CD14-positive monocyte (primary cell): ENCODE results near the gene TMEM19. TPM values are rescaled to one million over a fixed set of nuclear protein-coding genes. Genes with fewer than 3 reads are reported as not detected.

Experiments
- DNase-seq, 3 donors: peaks; one replicate each; pipeline ENCODE4 v3.0.0-alpha.2; 2011 to 2022
- H2AFZ ChIP-seq: 2 replicates; pipeline ENCODE4 v1.6.0; 2012; ENCODE audit warnings: mild to moderate bottlenecking, low read depth, low read length, inconsistent platforms; ENCODE audit not compliant: insufficient read depth, poor library complexity, severe bottlenecking
- H3K27ac ChIP-seq, 2 donors: 1 replicate in 1 of 2; 2 replicates in 1 of 2; pipeline ENCODE4 v1.5.1; 2012 to 2013; ENCODE audit warnings: low read length in 2 of 2, control low read depth in 1 of 2, inconsistent platforms in 1 of 2, low read depth in 1 of 2, mild to moderate bottlenecking in 1 of 2
- H3K27me3 ChIP-seq, 2 donors: one replicate each; pipeline versions ENCODE4 v1.6.0 to v1.6.1; 2011 to 2013; ENCODE audit warnings: low read length in 2 of 2; ENCODE audit not compliant: control insufficient read depth in 2 of 2, insufficient read depth in 2 of 2
- H3K36me3 ChIP-seq, 2 donors: replicated peaks in 1 of 2; 1 replicate in 1 of 2; 2 replicates in 1 of 2; pipeline versions ENCODE4 v1.5.1 to v1.6.1; 2012 to 2013; ENCODE audit warnings: low read length in 2 of 2, control low read depth in 1 of 2, inconsistent platforms in 1 of 2, mild to moderate bottlenecking in 1 of 2; ENCODE audit not compliant: insufficient read depth in 2 of 2, control insufficient read depth in 1 of 2
- H3K4me1 ChIP-seq, 2 donors: 1 replicate in 1 of 2; 2 replicates in 1 of 2; pipeline versions ENCODE4 v1.5.1 to v1.6.1; 2012 to 2013; ENCODE audit warnings: low read length in 2 of 2, control low read depth in 1 of 2, inconsistent platforms in 1 of 2, mild to moderate bottlenecking in 1 of 2, moderate library complexity in 1 of 2; ENCODE audit not compliant: insufficient read depth in 2 of 2, control insufficient read depth in 1 of 2
- H3K4me2 ChIP-seq: replicated peaks from 2 replicates; pipeline ENCODE3; 2012; ENCODE audit warnings: low read length, moderate library complexity, mild to moderate bottlenecking; ENCODE audit not compliant: poor library complexity, severe bottlenecking; ENCODE audit errors: extremely low read depth
- H3K4me3 ChIP-seq, 3 experiments: fragments of 200-600 bp in 1 of 3; sonication (generic) in 1 of 3; replicated peaks in 1 of 3; 1 replicate in 2 of 3; 2 replicates in 1 of 3; pipeline ENCODE4 v1.5.1; 2011 to 2013; ENCODE audit warnings: low read length in 3 of 3, mild to moderate bottlenecking in 3 of 3, control low read depth in 2 of 3, low read depth in 2 of 3, inconsistent platforms in 1 of 3, moderate library complexity in 1 of 3
- H3K79me2 ChIP-seq: 2 replicates; pipeline ENCODE4 v1.6.0; 2012; ENCODE audit warnings: mild to moderate bottlenecking, control low read depth, inconsistent platforms, low read length, moderate library complexity; ENCODE audit not compliant: insufficient read depth
- H3K9ac ChIP-seq: 2 replicates; pipeline ENCODE4 v1.6.0; 2017; ENCODE audit warnings: low read length, mild to moderate bottlenecking; ENCODE audit not compliant: insufficient read depth, poor library complexity, severe bottlenecking
- H3K9me3 ChIP-seq, 2 donors: replicated peaks in 1 of 2; 1 replicate in 1 of 2; 2 replicates in 1 of 2; pipeline versions ENCODE4 v1.5.1 to v1.6.1; 2012 to 2013; ENCODE audit warnings: low read length in 2 of 2, control low read depth in 1 of 2; ENCODE audit not compliant: control insufficient read depth in 1 of 2, insufficient read depth in 1 of 2
- H4K20me1 ChIP-seq: 2 replicates; pipeline ENCODE4 v1.6.0; 2012; ENCODE audit warnings: mild to moderate bottlenecking, low read length, control low read depth, moderate library complexity; ENCODE audit not compliant: insufficient read depth
- H3K27ac Mint-ChIP-seq, 7 donors: one replicate each; pipeline ENCODE4 v1.8.0; 2020; ENCODE audit warnings: mild to moderate bottlenecking in 7 of 7, mixed read lengths in 7 of 7, moderate library complexity in 6 of 7, inconsistent platforms in 2 of 7
- H3K27me3 Mint-ChIP-seq, 3 donors: one replicate each; pipeline ENCODE4 v1.8.0; 2021 to 2022; ENCODE audit warnings: low read depth in 3 of 3, mild to moderate bottlenecking in 3 of 3, mixed read lengths in 3 of 3, moderate library complexity in 3 of 3, inconsistent platforms in 1 of 3
- H3K36me3 Mint-ChIP-seq, 2 donors: one replicate each; pipeline ENCODE4 v1.8.0; 2020; ENCODE audit warnings: mixed read lengths in 2 of 2, inconsistent platforms in 1 of 2, mild to moderate bottlenecking in 1 of 2
- H3K4me1 Mint-ChIP-seq: one replicate; pipeline ENCODE4 v1.8.0; 2020; ENCODE audit warnings: mild to moderate bottlenecking, mixed read lengths
- H3K4me3 Mint-ChIP-seq, 2 donors: one replicate each; pipeline ENCODE4 v1.8.0; 2020; ENCODE audit warnings: mild to moderate bottlenecking in 2 of 2, mixed read lengths in 2 of 2, moderate library complexity in 1 of 2
- H3K9me3 Mint-ChIP-seq, 7 donors: one replicate each; pipeline ENCODE4 v1.8.0; 2020 to 2022; ENCODE audit warnings: mixed read lengths in 7 of 7, mild to moderate bottlenecking in 6 of 7, moderate library complexity in 6 of 7, inconsistent platforms in 2 of 7
- WGBS: methylation state at CpG from one replicate; pipeline ENCODE4 v1.1.5; 2013; ENCODE audit warnings: missing lambda C conversion rate; ENCODE audit not compliant: insufficient coverage; 5-methylcytosine and 5-hydroxymethylcytosine counted together
- intact Hi-C, 2 donors: fragments of 100-400 bp; cut with micrococcal nuclease; formaldehyde crosslinking; loops; one replicate each; pipeline versions ENCODE4 v1.15.0 to v1.15.1; 2023
- polyA plus RNA-seq, 3 donors: library from polyadenylated mRNA; depleted of rRNA in 1 of 3; unstranded in 2 of 3; stranded (reverse) in 1 of 3; fragments of 300-500 nt in 2 of 3; fragments of >200 nt in 1 of 3; fragmentation: Illumina TruSeq in 2 of 3; gene quantifications; 1 replicate in 2 of 3; 2 replicates in 1 of 3; pipeline ENCODE4 v1.2.3, GENCODE V29; 2012 to 2021
- TF ChIP-seq, protein P1 (sequence below): fragments of 200-600 bp; IDR thresholded peaks from one replicate; pipeline ENCODE4 v1.8.0; 2022; ENCODE audit warnings: antibody characterized with exemption, mild to moderate bottlenecking

Gene TMEM19
- polyA plus RNA-seq, 3 donors, result 9.1 to 39.7 (median 25.4) TPM

DNA sequence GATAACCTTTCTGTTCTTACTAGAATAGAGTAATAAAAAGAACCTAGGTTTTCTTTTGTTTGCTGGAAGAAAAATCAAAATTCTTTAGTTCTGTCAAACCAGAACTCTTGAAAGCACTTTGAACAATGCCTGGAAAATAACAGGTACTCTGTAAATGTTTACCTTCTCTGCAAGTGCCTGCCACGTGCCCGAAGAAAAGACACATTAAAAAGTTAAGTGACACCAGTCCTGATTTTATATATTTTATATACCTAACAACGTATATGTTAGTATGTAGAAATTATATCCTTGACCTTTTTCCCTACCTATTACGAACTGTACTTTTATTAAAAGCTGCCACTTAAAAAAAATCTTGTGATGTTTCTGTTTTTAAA, 20.8 kb upstream of the TMEM19 start:
- Histone ChIP-seq H3K9me3 (no peaks in the 10 kb centered on the region), H3K27me3 (no peaks in the 10 kb centered on the region), H3K4me2 (peak overlapping the region; percentile 88), H4K20me1 (peaks cover 22% of the 10 kb centered on the region), H3K36me3 (peaks cover 4 to 5% of the 10 kb centered on the region in 2 donors), H3K27ac (peak overlapping the region in 1 of 2 donors; percentile 100), H3K79me2 (peaks cover 58% of the 10 kb centered on the region), H2AFZ (peak overlapping the region; percentile 78), H3K4me3 (peak overlapping the region; percentile 72 to 88 (median 84)), H3K4me1 (peaks cover 24 to 27% of the 10 kb centered on the region in 2 donors), H3K9ac (peak overlapping the region; percentile 100)
- H3K27ac Mint-ChIP-seq, result peak overlapping the region in 3 of 7 donors; percentile 100
- TF ChIP-seq, protein P1, sequence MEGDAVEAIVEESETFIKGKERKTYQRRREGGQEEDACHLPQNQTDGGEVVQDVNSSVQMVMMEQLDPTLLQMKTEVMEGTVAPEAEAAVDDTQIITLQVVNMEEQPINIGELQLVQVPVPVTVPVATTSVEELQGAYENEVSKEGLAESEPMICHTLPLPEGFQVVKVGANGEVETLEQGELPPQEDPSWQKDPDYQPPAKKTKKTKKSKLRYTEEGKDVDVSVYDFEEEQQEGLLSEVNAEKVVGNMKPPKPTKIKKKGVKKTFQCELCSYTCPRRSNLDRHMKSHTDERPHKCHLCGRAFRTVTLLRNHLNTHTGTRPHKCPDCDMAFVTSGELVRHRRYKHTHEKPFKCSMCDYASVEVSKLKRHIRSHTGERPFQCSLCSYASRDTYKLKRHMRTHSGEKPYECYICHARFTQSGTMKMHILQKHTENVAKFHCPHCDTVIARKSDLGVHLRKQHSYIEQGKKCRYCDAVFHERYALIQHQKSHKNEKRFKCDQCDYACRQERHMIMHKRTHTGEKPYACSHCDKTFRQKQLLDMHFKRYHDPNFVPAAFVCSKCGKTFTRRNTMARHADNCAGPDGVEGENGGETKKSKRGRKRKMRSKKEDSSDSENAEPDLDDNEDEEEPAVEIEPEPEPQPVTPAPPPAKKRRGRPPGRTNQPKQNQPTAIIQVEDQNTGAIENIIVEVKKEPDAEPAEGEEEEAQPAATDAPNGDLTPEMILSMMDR, result no peak
- peaks cover 4 to 8% of the 10 kb centered on the region in 2 donors for H3K36me3 Mint-ChIP-seq
- H3K27me3 Mint-ChIP-seq, result peaks cover 0 to 2% (median 2%) of the 10 kb centered on the region in 3 donors
- peak overlapping the region; percentile 94 to 100 for H3K4me3 Mint-ChIP-seq
- H3K9me3 Mint-ChIP-seq, result peaks cover 0 to 3% (median 0%) of the 10 kb centered on the region in 7 donors
- H3K4me1 Mint-ChIP-seq, result peaks cover 22% of the 10 kb centered on the region
- DNase-seq, result no peak
- WGBS, result no CpG with 5 or more reads among the region's 4 CpGs
- intact Hi-C loops, result loop anchor here (10.0 kb wide), 2 partner anchors 90 to 170 kb away; partner anchors contain the start of genes RAB21 (in 1 of the 2) and TBC1D15 (in 1 of the 2)

- intact Hi-C loops, result loop anchor here (10.0 kb wide), 2 partner anchors 89 to 169 kb away; partner anchors contain the start of genes RAB21 (in 1 of the 2) and TBC1D15 (in 1 of the 2)
- Histone ChIP-seq H3K4me3 (no peak overlapping the region), H2AFZ (no peak overlapping the region), H3K4me1 (peaks cover 21 to 23% of the 10 kb centered on the region in 2 donors), H3K4me2 (no peak overlapping the region), H3K27me3 (no peaks in the 10 kb centered on the region), H3K9ac (no peak overlapping the region), H4K20me1 (peaks cover 13% of the 10 kb centered on the region), H3K36me3 (no peaks in the 10 kb centered on the region), H3K27ac (no peak overlapping the region), H3K9me3 (no peaks in the 10 kb centered on the region), H3K79me2 (peaks cover 46% of the 10 kb centered on the region)
- TF ChIP-seq, protein P1, result no peak
- Mint-ChIP-seq H3K4me1 (peaks cover 22% of the 10 kb centered on the region), H3K27ac (peak overlapping the region in 1 of 7 donors; percentile 46), H3K36me3 (peaks cover 0 to 4% of the 10 kb centered on the region in 2 donors), H3K9me3 (peaks cover 0 to 3% (median 0%) of the 10 kb centered on the region in 7 donors), H3K27me3 (peaks cover 0 to 2% (median 2%) of the 10 kb centered on the region in 3 donors), H3K4me3 (no peak overlapping the region)
- no peak for DNase-seq
- whole genome bisulfite sequencing, result 100% methylated on average over 1 of the region's 5 CpGs
These were observed 19.6 kb upstream of the TMEM19 start for GRCh38 chr12:71666259-71666658.
